ENCODE results near the gene DAPK2.

The DAPK2 gene

DNA sequence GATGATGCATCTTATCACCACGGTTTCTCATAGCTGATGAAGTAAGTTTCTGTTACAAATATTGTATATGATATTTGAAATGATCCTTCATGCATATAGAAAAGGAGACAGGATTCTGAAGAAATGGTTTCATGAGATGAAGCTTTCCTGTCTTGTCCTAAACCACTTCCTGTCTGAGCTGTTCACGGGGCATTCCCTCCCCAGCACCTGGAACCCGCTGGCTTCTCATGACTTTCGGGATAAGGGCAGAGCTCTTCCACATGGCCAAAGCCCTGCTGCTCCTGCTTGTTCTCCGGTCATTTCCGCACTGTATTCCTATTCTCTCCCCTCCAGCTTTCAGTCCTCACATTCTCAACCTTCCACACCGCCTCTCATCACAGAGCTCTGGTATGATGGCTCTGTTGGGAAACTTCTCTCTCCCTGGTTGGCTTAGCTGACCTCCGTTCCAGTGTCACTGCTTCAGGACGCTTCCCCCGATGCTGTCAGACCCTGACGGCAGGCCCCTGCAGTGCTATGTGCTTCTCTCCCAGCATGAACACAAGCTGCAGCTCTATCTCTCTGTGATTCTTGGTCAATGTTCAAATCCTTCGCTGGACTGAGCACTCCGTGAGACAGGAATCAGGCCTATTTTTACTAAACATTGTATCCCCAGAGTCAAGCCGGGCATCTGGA lies 125.6 kb downstream of the DAPK2 start:
- in situ Hi-C loops (cut with MboI; ENCODE audit: low sequenced_read_pairs) = no loop called here

DNA sequence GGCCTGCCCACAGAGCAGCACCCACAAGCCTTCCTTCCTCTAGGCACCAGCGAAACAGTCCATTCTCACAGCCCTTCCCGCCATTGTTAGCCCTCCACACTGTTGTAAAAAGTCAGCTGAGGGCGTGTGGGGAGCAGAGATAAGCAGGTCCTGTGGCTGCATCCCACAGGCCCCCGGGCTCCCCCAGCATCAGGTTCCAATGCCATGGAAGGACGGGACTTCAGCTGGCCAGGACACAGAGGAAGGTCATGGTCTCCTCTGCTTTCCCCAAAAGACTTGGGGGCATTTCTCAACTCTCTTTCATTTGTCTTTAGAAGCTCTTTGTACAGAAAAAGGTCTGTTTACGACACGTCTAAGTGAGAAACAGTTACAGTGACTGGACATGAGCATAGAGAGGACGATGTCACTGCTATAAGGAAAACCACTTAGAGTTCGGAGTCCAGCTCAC lies 127.4 kb downstream of the DAPK2 start:
- in situ Hi-C loops (cut with MboI; ENCODE audit: low sequenced_read_pairs) = no loop called here

DNA sequence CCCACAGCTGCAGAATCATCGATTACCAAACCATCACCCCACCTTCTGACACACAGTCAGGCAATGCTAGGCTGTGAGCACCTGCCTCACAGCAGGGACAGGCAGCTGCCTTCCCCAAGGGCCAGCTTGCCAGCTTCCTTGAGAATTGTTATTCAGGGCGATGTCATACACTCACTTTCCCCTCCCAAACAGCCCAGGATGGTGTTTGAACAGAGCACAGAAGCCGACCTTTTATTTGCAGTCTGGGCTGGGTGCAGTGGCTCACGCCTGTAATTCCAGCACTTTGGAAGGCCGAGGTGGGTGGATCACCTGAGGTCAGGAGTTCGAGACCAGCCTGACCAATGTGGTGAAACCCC lies 128.0 kb downstream of the DAPK2 start:
- in situ Hi-C loops (cut with MboI; ENCODE audit: low sequenced_read_pairs) = no loop called here

- in situ Hi-C loops (cut with MboI; ENCODE audit: low sequenced_read_pairs) = no loop called here
These were observed 128.5 kb downstream of the DAPK2 start for GRCh38 chr15:63917588-63918316.

DNA sequence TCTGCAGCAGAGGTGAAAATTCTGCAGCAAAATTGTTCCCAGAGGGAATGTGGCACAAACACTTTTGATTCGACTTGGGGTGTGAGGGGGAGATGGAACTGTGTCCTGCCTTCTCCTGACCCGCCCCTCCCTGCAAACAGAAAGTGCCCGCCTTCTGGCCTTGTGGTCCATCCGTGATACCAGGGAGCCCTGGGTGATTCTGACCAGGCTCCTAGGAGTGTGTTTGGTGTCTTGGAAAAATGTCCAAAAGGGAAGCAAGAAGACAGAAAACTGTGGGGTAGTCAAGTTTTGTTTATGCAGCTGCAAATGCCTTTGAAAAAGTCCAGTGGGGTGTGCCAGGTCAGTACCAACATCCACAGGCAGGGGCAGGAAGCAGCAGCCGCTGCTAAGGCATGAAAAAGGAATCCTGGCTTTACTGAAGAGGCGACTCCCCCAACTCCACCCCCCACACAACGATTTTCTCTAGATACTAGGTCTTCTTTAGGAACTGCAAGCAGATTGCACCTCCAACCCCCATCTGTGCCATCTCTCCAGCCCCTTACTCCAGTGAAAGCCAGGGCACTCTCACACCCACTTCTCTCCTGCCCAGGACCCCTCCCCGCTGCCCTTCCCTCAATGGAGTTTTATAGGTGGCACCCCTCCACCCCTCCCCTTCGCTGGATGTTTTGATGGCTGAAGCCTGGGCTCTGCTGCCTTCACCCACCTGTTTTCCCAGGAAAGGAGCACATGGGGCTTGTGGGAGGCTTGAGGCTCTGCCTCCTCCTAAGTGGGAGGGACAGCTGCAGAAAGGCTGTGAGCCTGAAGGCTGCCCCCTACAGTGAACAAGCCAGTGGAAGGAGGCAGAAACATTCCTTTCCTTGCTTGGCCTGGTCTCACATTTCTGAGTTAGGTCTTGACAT lies 130.2 kb downstream of the DAPK2 start:
- in situ Hi-C loops (cut with MboI; ENCODE audit: low sequenced_read_pairs) = no loop called here

DNA sequence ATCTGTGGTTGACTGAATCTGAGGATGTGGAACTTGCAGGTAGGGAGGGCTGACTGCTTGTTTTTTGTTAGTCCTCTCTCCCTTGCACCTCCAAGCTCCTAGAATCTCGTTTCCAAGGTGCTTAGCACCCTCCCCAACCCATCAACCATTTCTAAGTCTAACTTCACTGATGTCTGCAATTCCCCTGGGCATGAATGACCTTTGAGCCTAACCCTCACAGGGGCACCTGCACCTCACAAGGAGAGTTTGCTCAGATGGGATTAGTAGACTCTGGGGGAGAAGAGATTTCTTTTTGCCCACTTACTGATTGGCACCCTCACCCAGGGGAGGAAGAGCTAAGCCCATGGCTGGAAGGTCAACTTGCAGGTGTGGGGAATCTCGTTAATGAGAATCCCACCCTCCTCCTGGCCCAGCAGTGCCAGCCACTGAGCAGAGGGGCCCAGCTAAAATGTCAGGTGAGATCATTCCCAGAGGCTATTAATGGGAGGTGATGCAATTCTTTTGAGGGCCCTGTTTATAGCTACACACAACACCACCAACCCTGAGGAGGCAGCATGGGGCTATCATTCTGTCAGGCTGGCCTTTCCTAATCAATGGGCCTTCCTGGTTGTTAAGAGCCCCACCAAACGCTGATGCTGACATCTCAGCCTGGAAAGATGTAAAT lies 130.9 kb downstream of the DAPK2 start:
- in situ Hi-C loops (cut with MboI; ENCODE audit: low sequenced_read_pairs) = no loop called here

DNA sequence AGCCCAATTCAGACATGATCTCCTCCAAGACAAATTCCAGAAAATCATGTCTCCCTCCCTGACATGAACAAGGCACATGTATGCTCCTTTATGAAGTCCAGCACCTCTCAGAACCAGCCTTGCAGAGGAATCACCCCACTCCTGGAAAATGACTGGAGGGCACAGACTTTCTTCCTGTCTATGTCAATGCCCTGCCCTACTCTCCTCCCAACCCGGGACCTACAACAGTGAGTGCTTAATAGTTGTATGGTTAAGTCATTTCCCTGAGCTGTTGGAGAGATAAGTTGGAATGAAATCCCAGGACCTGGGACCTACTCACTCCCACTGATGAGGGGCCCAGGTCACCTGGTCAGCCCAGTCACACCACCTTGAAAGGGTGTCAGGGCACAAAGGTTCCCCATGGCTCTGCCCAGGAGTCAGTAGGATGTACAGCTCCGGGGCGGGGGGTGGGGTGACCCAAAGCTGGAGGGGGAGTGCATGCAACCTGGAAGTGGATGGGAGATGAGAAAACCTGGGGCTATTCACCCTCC lies 132.4 kb downstream of the DAPK2 start:
- in situ Hi-C loops (cut with MboI; ENCODE audit: low sequenced_read_pairs) = no loop called here

DNA sequence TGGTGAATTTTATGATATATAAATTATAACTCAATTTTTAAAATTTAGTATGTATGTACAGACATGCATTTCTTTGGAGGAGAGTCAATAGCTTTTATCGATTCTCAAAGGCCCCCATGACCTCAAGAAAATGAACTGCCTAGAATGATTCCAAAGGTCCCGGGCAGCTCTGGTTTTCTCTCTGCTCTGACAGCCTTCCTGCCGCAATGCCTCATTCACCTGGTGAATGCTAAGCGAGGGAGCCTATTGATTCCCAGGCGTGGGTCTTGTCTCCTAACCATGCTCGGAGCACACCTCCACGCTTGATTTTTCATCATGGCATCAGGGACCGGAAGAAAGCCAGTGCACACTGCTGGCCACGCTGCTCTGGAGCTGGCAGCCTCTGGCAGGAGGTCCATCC lies 132.9 kb downstream of the DAPK2 start:
- in situ Hi-C loops (cut with MboI; ENCODE audit: low sequenced_read_pairs) = no loop called here

GRCh38 chr15:63912061-63912615 lies 134.1 kb downstream of the DAPK2 start:
- in situ Hi-C loops (cut with MboI; ENCODE audit: low sequenced_read_pairs) = no loop called here

GRCh38 chr15:63911160-63911559 lies 135.1 kb downstream of the DAPK2 start:
- in situ Hi-C loops (cut with MboI; ENCODE audit: low sequenced_read_pairs) = no loop called here

- in situ Hi-C loops (cut with MboI; ENCODE audit: low sequenced_read_pairs) = no loop called here
These were observed 136.4 kb downstream of the DAPK2 start for GRCh38 chr15:63909819-63910437.

DNA sequence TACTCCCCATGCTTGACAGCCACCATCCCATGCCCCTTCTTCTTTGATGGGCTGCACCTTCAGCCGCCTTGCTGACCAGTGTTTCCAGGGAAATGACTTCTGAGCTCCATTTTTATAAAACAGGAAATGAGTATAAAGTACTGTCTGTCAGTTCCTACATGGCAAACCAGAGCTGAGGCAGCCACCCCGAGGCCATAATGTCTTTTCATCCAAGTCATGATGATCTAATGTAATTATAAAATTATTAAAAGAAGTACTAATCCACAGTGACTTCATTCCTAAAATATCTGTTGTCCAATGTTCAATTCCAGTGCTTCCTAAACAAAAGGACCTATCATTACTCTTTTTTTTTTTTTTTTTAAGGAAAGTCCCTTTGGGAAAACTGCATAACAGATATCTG lies 137.3 kb downstream of the DAPK2 start:
- in situ Hi-C loops (cut with MboI; ENCODE audit: low sequenced_read_pairs) = no loop called here

DNA sequence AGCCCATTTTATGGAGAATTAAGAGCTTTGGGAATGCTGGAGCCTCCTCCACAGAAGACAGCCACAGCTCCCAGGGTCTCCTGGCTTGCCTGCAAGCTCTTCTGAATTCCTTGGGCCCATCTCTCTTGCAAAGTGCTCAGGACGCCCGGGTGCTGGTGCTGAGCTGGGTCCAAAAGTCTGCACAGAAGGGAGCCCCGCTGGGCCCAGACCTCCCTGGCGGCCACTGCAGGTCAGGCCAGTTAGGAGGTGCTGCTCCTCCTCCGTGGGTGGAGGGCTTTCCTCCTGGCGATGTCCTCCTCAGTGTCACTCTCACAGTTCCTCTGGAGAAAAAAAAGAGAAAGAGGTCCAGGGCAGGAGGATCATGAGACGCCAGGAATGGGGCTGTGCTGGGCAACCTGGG lies 138.0 kb downstream of the DAPK2 start:
- in situ Hi-C loops (cut with MboI; ENCODE audit: low sequenced_read_pairs) = no loop called here

DNA sequence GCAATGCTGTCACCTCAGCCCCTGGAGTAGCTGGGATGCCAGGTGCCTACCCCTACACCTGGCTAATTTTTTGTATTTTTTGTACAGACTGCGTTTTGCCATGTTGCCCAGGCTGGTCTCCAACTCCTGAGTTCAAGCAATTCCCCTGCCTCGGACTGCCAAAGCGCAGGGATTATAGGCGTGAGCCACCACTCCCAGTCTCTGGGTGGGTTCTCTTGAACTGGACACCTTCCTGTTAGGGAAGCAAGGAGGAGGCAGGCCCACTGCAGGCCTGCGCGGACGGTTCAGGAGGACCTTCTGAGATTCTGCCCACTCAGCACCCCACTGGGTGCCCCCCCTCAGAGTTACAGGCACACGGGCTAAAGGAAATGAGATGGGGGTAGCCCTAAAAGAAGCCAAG lies 138.8 kb downstream of the DAPK2 start:
- in situ Hi-C loops (cut with MboI; ENCODE audit: low sequenced_read_pairs) = no loop called here

GRCh38 chr15:63906266-63906584 lies 140.1 kb downstream of the DAPK2 start:
- in situ Hi-C loops (cut with MboI; ENCODE audit: low sequenced_read_pairs) = no loop called here

GRCh38 chr15:63905558-63906265 lies 140.6 kb downstream of the DAPK2 start:
- in situ Hi-C loops (cut with MboI; ENCODE audit: low sequenced_read_pairs) = no loop called here

GRCh38 chr15:63905131-63905530 lies 141.2 kb downstream of the DAPK2 start:
- in situ Hi-C loops (cut with MboI; ENCODE audit: low sequenced_read_pairs) = no loop called here

DNA sequence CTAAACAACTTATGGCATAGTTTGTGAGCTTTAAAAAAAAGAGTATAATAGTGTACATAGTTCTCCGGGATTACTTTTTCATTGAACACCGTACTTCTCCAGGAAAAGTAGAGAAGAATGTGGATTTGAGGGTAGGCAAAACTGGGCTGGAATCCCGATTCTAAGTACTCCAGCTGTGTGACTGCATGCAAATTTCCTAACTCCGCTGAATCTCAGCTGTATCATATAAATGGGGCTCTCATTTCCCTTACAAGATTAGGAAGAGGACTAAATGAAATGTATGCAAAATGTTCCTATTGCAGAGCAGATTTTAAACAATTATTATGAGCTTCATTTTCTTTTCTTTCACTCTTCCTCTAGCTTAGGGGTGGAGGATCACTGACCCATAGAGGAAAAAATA lies 142.2 kb downstream of the DAPK2 start:
- in situ Hi-C loops (cut with MboI; ENCODE audit: low sequenced_read_pairs) = no loop called here

GRCh38 chr15:63902671-63903035 lies 143.6 kb downstream of the DAPK2 start:
- in situ Hi-C loops (cut with MboI; ENCODE audit: low sequenced_read_pairs) = no loop called here

Measured in HL-60/S4 (cell line).